Measurements from ENCODE around the gene SYP. TPM values are rescaled to one million over a fixed set of nuclear protein-coding genes. Genes with fewer than 3 reads are reported as not detected.

The SYP gene
- total RNA-seq, 1 experiment from 2014 or later = 0.75 TPM

- intact Hi-C loops (cut with micrococcal nuclease) = no loop called here
- Mint-ChIP-seq H3K4me1 (ENCODE audit: insufficient read depth, unreplicated experiment) (no peaks in the 10 kb centered on the region), H3K9me3 (ENCODE audit: unreplicated experiment) (peaks cover 8% of the 10 kb centered on the region), H3K27ac (ENCODE audit: low read depth, unreplicated experiment) (no peak overlapping the region), H3K36me3 (ENCODE audit: insufficient read depth, unreplicated experiment) (no peaks in the 10 kb centered on the region), H3K27me3 (ENCODE audit: insufficient read depth, unreplicated experiment) (no peaks in the 10 kb centered on the region), H3K4me3 (ENCODE audit: unreplicated experiment) (no peak overlapping the region)
- no peak for DNase-seq (ENCODE audit: unreplicated experiment)
- TF ChIP-seq, protein P1, sequence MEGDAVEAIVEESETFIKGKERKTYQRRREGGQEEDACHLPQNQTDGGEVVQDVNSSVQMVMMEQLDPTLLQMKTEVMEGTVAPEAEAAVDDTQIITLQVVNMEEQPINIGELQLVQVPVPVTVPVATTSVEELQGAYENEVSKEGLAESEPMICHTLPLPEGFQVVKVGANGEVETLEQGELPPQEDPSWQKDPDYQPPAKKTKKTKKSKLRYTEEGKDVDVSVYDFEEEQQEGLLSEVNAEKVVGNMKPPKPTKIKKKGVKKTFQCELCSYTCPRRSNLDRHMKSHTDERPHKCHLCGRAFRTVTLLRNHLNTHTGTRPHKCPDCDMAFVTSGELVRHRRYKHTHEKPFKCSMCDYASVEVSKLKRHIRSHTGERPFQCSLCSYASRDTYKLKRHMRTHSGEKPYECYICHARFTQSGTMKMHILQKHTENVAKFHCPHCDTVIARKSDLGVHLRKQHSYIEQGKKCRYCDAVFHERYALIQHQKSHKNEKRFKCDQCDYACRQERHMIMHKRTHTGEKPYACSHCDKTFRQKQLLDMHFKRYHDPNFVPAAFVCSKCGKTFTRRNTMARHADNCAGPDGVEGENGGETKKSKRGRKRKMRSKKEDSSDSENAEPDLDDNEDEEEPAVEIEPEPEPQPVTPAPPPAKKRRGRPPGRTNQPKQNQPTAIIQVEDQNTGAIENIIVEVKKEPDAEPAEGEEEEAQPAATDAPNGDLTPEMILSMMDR (IDR thresholded peaks at IDR 0.05; ENCODE audit: unreplicated experiment) = no peak
- ChIA-PET CTCF (no interaction called here), POLR2A (no interaction called here)
- BruUV-seq (replicated peaks) = no TSS peak
Measured at GRCh38 chrX:49230500-49231232, 30.7 kb upstream of the SYP start.

GRCh38 chrX:49228185-49228584, 28.2 kb upstream of the SYP start:
- Mint-ChIP-seq H3K27ac (ENCODE audit: low read depth, unreplicated experiment) (no peak overlapping the region), H3K4me1 (ENCODE audit: insufficient read depth, unreplicated experiment) (no peaks in the 10 kb centered on the region), H3K4me3 (ENCODE audit: unreplicated experiment) (no peak overlapping the region), H3K27me3 (ENCODE audit: insufficient read depth, unreplicated experiment) (no peaks in the 10 kb centered on the region), H3K9me3 (ENCODE audit: unreplicated experiment) (peaks cover 8% of the 10 kb centered on the region), H3K36me3 (ENCODE audit: insufficient read depth, unreplicated experiment) (no peaks in the 10 kb centered on the region)
- intact Hi-C loops (cut with micrococcal nuclease) = no loop called here
- DNase-seq (ENCODE audit: unreplicated experiment) = no peak
- no TSS peak for BruUV-seq (replicated peaks)
- CTCF ChIA-PET = interaction anchor here (1.2 kb wide), 1 partner anchor 19 kb away, joined by 4 read pairs; no protein-coding TSS in a partner anchor
- TF ChIP-seq, protein P1 (IDR thresholded peaks at IDR 0.05; ENCODE audit: unreplicated experiment) = no peak
- POLR2A ChIA-PET = no interaction called here

DNA sequence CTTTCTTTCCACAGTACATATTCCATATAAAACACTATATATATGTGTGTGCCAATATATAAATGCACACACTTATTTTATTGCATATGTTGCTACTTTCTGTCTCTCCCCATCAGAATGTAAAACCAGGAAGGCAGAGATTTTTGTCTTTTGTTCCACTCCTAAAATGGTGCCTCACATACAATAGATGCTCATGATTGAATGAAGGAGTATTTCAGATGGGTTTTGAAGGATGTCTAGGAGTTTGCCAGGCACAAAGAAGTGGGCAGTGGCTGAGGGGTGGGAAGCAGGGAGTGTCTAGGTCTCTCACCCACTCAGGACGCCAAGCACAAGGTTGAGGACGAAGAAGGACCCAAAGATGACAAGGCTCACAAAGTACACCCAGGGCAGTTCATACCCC, 27.7 kb upstream of the SYP start:
- no TSS peak for BruUV-seq (replicated peaks)
- ChIA-PET POLR2A (interaction anchor here (0.7 kb wide), 1 partner anchor 48 kb away, joined by 3 read pairs; no protein-coding TSS in a partner anchor), CTCF (no interaction called here)
- H3K27me3 Mint-ChIP-seq (ENCODE audit: insufficient read depth, unreplicated experiment) = no peaks in the 10 kb centered on the region
- H3K4me1 Mint-ChIP-seq (ENCODE audit: insufficient read depth, unreplicated experiment) = no peaks in the 10 kb centered on the region
- DNase-seq (ENCODE audit: unreplicated experiment) = no peak
- no peak overlapping the region for H3K27ac Mint-ChIP-seq (ENCODE audit: low read depth, unreplicated experiment)
- peaks cover 8% of the 10 kb centered on the region for H3K9me3 Mint-ChIP-seq (ENCODE audit: unreplicated experiment)
- H3K36me3 Mint-ChIP-seq (ENCODE audit: insufficient read depth, unreplicated experiment) = no peaks in the 10 kb centered on the region
- intact Hi-C loops (cut with micrococcal nuclease) = no loop called here
- TF ChIP-seq, protein P1 (IDR thresholded peaks at IDR 0.05; ENCODE audit: unreplicated experiment) = no peak
- no peak overlapping the region for H3K4me3 Mint-ChIP-seq (ENCODE audit: unreplicated experiment)

DNA sequence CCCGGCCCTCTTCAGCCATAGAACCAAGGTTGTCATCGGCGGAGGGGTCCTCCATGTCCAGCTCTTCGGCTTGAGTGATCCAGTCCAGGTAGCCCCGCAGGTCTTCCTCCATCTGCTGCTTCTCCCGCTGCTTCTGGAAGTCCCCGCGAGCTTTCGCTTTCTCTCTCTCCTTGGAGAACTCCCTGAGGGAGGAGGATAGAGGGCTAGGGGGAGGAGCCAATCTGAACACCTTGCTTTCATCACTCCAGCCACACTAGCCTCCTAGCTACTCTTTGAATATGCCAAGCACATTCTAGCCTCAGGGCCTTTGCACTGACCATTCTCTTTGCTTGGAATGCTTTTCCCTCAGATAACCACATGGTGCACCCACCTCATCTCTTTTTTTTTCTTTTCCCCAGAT, 27.0 kb upstream of the SYP start:
- TF ChIP-seq, protein P1 (IDR thresholded peaks at IDR 0.05; ENCODE audit: unreplicated experiment) = no peak
- intact Hi-C loops (cut with micrococcal nuclease) = no loop called here
- H3K4me3 Mint-ChIP-seq (ENCODE audit: unreplicated experiment) = no peak overlapping the region
- no peak overlapping the region for H3K27ac Mint-ChIP-seq (ENCODE audit: low read depth, unreplicated experiment)
- no peak for DNase-seq (ENCODE audit: unreplicated experiment)
- H3K36me3 Mint-ChIP-seq (ENCODE audit: insufficient read depth, unreplicated experiment) = no peaks in the 10 kb centered on the region
- H3K9me3 Mint-ChIP-seq (ENCODE audit: unreplicated experiment) = peaks cover 8% of the 10 kb centered on the region
- POLR2A ChIA-PET = interaction anchor here (0.7 kb wide), 1 partner anchor 49 kb away, joined by 3 read pairs; no protein-coding TSS in a partner anchor
- no TSS peak for BruUV-seq (replicated peaks)
- no peaks in the 10 kb centered on the region for H3K4me1 Mint-ChIP-seq (ENCODE audit: insufficient read depth, unreplicated experiment)
- no peaks in the 10 kb centered on the region for H3K27me3 Mint-ChIP-seq (ENCODE audit: insufficient read depth, unreplicated experiment)
- CTCF ChIA-PET = interaction anchor here (0.6 to 0.7 kb wide), 2 partner anchors 14 to 34 kb away, joined by 4 to 5 read pairs; no protein-coding TSS in a partner anchor

Data from MCF 10A (cell line).